NCI-H345 (cell line): Measurements from ENCODE around the gene ZCCHC24.

Source experiments
- DNase-seq: peaks from one replicate; lab custom pipeline; 2025; lab: John Stamatoyannopoulos, UW

Gene ZCCHC24

DNA sequence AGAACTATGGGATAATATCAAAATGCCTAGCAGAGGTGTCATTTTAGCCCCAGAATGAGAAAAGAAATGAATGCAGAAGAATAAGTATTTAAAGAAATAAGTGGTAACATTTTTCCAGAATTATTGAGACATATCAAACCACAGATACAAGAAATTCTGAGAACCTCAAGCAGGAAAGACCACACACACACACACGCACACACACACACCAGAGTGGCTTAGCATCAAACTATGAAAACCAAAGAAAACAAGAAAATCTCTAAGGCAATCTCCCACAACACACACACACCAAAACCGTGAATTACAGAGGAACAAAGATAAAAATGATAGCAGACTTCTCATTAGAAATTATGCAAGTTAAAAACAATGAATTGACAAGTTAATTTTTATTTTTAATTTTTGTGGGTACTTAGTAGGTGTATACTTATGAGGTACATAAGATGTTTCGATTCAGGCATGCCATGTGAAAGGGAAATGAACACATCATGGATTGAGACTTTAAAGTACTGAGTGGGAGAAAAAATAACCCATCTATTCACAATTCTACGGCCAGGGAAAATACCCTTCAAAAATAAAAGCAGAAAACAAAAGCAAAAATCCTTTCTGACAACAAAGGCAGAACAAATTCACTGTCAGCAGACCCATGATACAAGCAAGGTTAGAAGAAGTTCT, 83.6 kb downstream of the ZCCHC24 start:
- DNase-seq: no peak

DNA sequence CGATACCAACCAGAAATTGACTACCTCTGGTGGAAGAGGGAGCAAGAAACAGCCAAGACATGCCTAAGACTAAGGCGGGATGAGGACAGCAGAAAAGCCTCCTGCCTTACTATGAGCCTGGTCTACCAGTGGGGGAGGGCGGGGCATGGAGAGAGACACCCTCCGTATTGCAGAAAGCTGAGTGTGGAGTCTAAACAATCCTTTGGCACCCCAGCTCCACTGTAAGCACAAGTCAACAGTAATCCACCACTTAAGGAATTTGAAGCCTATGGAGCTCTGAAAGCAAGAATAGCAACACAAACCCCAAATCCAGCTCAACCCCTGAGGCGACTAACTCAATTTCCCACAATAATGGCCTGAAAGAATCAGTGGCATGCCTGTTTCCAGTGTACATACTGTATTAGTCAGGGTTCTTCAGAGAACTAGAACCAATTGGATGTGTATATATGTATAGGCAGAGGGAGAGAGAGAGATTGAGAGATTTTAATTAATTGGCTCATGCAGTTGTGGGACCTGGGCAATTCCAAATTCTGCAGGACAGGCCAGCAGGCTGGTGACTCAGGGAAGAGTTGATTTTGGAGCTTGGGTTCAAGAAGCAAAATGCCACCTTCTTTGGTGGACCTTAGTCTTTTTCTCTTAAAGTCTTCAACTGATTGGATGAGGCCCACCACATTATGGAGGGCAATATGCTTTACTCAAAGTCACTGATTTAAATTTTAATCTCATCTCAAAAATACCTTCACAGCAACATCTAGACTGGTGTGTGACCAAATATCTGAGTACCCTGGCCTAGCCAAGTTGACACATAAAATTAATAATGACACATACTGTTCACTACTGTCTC, 84.7 kb downstream of the ZCCHC24 start:
- no peak for DNase-seq

DNA sequence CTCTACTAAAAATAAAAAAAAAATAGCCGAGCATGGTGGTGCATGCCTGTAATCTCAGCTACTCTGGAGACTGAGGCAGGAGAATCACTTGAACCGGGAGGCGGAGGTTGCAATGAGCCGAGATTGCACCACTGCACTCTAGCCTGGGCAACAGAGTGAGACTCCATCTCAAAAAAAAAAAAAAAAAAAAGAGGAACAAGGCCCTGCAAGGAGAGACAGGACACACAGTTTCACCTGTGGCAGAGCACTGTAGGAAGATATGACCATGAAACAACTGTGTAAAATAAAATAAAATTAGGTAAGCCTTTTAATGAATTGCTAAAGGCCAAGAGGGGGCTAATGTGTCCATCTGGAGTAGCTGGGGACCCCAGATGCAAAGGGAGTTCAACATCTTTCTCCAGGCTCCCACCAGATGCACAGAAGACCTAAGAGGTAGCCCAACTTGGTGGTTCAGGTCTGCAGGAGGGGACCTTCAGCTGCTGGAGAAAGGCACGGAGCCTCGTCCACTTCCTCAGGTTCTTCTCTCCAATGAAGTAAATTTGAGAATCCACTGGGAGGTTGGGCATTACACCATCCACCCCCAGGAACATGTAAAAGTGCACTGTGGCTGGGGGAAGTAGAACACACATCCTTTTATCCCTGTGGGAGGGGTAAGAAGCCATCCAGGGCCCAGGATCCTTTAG, 85.5 kb downstream of the ZCCHC24 start:
- DNase-seq: no peak

DNA sequence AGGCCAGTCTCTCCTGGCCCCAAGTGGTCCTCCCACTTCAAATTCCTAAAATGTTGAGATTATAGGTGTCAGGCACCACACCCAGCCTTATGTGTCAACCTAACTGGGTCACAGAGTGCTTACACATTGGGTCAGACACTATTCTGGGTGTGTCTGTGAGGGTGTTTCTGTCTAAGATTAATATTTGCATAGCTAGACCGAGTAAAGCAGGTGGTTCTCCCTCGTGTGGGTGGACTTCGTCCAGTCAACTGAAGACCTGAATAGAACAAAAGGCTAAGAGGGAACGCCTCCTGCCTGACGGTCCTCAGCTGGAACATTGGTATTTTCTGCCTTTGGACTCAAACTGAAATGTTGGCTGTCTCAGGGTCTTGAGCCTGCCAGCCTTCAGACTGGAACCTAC, 86.6 kb downstream of the ZCCHC24 start:
- no peak for DNase-seq

DNA sequence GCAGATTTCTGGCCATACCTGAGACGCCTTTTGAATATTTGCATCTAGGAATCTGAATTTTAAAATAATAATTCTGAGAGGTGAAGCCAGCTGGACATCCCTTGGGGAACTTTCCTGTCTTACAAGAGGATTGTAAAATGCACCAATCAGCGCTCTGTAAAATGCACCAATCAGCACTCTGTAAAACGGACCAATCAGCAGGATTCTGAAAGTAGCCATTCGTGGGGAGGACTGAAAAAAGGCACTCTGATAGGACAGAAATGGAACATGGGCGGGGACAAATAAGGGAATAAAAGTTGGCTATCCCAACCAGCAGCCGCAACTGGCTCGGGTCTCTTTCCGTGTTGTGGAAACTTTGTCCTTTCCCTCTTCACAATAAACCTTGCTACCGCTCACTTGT, 88.2 kb downstream of the ZCCHC24 start:
- DNase-seq: no peak

DNA sequence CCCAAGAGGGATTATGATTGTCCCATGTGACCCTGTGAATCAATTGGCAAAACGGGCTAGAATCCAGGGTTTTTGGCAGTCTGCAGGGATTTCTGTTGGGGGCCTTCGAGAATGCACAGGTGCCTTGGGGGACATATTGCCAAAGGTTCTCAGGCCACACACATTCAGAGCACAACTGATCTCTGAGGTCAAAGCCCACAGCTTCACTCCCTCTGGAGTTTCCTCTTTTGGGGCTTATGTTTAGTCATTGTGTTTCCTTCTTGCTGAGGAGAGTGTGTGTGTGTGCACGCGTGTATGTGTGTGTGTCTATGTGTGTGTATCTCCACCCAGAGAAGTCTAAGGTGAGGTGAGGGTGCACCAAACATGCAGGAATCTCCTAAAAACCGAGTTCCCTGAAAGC, 89.3 kb downstream of the ZCCHC24 start:
- DNase-seq: no peak

DNA sequence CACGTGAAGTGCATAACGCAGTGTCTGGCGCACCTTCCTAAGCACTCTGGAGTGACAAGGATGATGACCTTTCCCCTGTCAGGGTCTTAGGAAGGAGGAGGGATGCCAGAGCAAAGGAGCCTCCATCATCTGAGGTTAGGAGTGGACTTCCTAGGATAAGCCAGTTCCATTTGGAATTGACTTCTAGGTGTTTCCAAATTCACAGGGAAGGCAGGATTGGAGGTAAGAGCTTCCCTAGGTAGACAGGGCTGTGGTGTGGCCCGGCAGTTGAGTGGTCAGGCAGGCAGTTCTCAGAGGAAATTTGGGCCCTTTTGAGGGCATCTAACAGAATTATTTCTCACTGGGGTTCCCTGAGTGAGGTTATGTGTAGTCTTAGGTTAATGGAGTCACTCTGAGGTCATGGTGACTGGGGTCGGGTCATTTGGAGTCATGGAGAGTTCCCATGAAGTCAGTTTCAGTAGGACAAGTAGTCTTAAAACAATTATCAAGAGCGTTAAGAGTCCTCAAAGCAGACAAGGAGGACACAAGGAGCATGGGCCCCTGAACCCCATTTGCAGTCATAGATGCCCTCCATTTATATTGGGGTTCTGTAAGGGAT, 89.9 kb downstream of the ZCCHC24 start:
- no peak for DNase-seq

DNA sequence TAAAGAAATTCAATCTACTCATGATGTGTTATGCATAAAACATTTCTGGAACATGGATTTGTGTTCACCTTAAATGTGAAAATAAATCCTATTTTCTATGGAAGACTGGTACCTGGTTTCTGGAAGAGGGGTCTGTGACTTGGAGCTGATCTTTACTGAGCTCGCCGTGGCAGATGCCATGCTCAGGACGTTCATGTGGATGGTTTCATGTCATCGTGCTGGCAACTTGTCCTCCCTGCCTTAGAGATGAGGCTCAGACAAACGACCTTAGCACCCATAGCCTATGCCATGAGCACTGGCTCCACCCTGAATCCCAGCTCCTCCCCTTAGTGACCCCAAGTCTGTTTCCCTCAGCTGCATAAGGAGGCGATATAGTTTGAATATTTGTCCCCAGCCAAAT, 90.8 kb downstream of the ZCCHC24 start:
- DNase-seq: no peak

DNA sequence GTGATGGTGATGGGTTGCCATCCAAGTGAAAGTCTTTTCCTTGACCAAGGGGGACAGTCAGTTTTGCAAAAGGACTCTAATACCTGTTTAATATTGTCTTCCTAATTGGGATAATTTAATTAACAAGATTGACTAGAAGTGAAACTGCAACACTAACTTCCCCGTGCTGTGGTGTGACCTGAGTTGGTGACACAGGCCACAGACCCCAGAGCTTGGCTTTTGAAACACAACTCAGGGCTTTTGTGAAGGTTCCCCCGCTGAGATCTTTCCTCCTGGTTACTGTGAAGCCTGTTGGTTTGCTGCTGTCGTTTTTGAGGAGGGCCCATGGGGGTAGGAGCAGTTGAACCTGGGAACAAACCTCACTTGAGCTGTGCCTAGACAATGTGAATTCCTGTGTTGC, 91.3 kb downstream of the ZCCHC24 start:
- no peak for DNase-seq

DNA sequence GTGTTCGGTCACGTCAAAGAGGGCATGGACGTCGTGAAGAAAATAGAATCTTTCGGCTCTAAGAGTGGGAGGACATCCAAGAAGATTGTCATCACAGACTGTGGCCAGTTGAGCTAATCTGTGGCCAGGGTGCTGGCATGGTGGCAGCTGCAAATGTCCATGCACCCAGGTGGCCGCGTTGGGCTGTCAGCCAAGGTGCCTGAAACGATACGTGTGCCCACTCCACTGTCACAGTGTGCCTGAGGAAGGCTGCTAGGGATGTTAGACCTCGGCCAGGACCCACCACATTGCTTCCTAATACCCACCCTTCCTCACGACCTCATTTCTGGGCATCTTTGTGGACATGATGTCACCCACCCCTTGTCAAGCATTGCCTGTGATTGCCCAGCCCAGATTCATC, 91.7 kb downstream of the ZCCHC24 start:
- no peak for DNase-seq

DNA sequence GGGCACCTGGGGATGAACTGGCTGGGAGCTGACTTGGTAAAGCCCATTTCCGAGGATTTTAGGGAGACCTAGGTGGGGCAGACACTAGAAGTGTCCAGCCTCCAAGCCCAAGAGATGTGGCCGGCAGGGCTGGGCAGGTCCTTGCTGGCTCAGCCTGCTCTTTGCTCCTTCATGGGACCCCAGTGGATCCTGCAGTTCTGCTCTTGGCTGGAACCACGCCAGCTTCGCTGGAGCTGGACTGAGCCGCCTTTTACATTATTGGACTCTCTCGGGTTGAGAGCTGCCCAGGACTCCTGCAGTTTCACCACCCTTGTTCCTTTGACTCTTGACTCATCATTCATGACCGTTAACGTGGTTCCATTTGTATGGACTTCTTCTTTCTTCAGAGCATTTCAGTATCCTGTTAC, 92.4 kb downstream of the ZCCHC24 start:
- DNase-seq: no peak

DNA sequence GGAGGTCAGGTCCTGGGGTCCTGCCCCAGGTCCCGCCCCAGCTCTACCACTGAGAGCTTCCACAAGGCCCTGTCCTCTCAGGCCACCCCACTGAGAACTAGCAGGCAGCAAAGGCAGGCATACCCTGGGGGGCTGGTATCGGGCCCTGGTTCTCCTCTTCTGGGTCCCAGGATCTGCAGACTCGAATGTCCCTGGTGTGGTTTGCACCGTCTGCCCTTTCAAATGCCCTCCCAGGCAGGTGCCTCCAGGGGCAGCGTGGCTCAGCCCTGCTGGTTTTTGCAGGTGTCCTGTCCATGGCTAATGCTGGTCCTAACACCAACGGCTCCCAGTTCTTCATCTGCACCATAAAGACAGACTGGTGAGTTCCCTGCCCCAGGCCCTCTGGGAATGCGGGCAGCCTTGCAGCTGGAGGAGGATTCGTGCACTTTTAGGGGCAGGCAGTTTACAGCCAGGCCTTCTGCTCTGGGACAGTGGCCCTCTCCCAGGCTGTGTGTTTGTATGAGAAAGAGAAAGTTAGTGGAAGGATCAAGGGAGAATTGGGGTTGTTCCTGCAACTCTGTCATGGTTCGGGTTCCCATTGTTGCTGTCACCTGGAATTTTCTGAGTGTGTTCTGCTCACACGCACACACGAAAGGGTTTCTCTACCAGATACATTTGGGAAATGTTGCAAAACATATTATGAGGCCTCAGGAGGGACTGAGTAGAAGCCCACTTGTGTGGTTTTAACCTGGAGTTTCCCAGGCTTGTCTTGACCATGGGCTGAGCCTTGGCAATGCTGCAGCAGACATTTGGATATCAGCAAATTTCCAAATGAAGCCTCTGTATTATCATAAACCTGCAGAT, 93.2 kb downstream of the ZCCHC24 start:
- no peak for DNase-seq

DNA sequence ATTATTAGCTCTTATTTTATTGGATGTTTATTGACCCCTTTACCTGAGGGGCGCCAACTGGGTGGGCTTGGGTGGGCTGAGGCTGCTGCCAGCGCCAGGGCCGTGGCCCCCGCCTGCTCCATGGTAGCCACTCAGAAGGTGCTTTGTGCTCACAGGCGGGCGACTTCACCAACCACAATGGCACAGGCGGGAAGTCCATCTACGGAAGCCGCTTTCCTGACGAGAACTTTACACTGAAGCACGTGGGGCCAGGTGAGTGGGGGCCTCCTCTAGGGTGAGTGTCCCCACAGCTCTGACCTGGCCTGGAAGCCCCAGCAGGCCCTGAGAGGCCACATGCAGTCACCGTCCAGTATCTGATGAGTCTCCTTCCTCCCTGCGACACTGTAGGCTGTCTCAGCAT, 94.1 kb downstream of the ZCCHC24 start:
- no peak for DNase-seq

DNA sequence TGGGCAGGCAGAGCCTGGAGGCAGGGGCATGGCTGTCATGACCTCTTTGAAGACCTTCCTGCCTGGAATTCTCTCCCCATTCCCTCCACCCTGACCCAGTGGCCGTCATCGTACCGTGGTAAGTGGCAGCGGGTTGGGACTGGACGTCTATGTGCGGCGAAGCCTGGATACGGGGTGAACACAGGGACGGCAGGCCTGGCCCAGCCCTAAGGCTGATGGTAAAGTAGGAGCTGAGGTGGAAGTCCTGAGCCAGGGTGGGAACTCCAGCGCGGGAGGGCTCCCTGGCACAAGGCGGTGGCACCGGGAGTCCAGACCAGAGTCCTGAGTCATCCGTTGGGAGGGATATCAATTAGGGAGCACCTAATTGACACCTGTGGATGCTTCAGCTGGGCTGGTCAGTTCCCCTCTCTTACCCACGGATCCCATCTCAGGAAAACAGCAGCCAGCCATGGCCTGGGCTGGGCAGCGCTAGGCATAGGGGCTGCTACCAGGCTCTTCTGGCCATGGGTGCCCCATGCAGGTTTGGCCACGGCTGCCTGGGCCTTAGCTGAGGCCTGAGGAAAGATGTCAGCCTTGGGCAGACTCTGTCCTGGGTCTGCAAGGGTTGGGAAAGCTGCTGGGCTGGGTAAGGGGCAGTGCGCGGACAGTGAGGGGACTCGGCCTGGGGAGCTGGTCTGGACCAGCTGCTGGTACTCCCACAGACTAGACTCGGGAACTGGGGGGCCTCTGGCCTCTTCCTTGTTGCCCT, 94.8 kb downstream of the ZCCHC24 start:
- no peak for DNase-seq

DNA sequence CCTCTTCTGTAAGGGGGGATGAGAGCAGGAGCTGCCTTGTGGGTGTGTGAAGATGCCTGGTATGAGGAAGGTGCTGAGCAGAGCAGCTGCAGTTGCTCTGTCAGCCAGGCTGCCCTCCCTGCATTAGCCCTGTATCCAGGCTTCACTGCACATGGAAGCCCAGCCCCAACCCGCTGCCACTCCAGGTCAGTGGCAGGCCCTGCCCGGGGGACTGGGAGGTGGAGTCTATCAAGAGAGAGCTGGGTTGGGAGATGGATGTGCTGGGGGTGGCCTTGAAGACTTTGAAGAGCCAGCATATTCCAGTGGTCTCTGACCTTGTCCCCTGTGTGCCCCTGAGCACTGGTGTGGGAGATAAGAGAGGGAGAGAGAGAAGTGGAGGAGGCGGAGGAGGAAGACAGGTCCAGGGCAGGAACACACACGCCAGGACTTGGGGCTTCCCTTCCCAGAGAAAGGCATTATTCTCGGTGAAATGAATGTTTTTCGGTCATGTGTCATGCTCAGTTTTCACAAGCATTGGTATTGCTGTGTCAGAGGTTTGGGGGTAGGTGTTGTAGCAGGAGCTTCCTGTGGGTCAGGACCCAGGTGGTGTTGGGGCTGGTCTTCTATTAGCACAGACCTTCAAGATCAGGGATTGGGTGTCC, 95.5 kb downstream of the ZCCHC24 start:
- no peak for DNase-seq

DNA sequence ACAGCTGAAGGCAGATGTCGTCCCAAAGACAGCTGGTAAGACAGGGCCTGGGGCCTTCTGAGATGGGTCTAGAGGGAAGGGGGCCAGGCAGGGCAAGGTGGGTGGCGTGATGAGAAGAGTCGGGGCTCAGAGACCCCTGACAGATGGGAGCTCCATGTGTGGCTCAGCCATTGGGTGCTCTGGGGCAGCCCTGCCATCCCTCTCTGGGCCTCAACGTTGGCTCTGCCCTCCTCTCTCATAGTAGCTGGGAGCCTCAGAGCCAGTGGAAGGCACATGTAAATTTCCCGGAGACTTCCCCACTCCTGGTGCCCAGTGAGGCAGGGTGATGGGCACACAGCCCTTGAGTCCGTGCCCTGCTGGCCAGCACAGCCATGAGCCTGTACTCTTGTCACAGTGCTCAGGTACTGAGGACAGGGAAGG, 96.3 kb downstream of the ZCCHC24 start:
- DNase-seq: no peak

DNA sequence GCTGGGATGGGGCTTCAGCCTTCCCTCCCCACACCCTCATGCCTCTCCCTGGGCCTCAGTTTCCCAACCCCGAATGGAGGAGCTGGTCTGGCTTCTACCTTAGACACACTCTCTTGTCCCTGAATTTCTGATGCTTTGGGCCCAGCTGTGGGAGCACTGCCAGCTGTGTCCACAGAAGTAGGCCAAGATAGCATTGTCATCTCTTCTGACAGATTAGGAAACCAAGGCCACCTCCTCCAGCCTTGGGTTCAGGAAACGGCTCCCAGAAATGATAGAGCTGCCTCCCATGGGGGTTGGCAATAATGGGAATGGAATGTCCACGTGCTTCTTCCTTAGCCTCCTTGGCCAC, 96.8 kb downstream of the ZCCHC24 start:
- no peak for DNase-seq

DNA sequence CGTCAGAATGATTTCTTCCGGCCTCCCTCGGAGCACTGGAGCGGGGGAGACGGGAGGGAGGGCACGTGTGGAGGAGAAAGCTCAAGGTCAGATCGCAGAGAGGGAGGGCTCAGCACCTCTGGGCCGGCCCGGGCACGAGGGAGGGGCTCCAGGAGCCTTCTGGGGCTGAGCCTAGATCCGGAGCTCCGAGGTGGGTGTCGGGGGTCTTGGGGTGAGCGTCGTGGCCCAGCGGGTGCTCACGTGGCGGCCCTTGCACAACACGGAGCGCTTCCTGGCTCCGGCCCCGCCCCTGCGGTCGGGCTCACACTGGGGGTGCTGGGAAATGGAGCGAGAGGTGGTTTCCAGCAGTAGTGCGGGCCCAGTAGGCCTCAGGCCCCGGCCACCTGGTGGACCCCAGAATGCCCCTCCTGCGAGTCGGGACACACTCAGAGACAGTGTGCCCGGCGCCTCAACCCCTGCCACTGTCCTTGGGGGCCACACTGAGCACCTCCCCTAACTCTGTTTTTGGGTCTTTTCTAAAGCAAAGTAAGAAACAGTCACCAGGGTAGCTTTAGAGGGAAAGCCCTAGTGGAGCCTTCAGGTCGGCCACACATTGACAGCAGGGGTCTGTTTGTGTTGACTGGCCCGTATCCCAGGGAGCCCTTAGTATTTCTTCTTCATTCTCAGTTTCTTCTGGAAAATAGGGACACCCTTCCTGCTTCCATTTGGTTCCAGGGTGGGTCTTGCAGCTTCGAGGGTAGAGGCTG, 97.4 kb downstream of the ZCCHC24 start:
- DNase-seq: peak; percentile 12

DNA sequence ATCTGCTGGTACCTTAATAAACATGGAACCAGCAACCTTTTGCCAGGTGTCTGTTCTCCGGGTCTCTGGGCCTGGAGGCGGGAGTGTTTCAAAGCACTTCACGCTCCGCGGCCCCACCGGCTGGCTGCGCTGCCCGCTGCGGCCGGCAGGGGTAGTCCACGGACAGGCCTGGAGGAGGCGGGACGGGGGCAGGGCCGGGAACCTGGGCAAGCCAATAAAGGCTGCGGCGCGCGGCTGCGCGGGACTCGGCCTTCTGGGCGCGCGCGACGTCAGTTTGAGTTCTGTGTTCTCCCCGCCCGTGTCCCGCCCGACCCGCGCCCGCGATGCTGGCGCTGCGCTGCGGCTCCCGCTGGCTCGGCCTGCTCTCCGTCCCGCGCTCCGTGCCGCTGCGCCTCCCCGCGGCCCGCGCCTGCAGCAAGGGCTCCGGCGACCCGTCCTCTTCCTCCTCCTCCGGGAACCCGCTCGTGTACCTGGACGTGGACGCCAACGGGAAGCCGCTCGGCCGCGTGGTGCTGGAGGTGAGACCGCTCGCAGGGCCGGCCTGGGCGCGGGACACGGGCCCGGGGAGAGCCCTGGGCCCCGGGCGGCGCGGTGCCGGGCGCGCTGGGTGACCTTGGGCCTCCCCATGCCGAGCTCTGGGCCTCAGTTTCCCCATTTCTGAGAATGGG, 98.1 kb downstream of the ZCCHC24 start, which contains the start of gene PPIF:
PPIF (plus strand) TSS at position 244 of the 668 bp plus-strand sequence; CDS start at position 324, 80 bp downstream.
- peak; percentile 90 for DNase-seq
